Activated T-cell treated with anti-CD3 and anti-CD28 coated beads for 24 hours (primary cell): ENCODE measurements around the gene EIF4E2.

Source experiments
- DNase-seq: peaks from one replicate; pipeline ENCODE4 v3.0.0-alpha.2; 2020; ENCODE audit warnings: low read depth

Gene EIF4E2

GRCh38 chr2:232538671-232539070 is 11.8 kb upstream of the EIF4E2 start:
- DNase-seq: no peak

DNA sequence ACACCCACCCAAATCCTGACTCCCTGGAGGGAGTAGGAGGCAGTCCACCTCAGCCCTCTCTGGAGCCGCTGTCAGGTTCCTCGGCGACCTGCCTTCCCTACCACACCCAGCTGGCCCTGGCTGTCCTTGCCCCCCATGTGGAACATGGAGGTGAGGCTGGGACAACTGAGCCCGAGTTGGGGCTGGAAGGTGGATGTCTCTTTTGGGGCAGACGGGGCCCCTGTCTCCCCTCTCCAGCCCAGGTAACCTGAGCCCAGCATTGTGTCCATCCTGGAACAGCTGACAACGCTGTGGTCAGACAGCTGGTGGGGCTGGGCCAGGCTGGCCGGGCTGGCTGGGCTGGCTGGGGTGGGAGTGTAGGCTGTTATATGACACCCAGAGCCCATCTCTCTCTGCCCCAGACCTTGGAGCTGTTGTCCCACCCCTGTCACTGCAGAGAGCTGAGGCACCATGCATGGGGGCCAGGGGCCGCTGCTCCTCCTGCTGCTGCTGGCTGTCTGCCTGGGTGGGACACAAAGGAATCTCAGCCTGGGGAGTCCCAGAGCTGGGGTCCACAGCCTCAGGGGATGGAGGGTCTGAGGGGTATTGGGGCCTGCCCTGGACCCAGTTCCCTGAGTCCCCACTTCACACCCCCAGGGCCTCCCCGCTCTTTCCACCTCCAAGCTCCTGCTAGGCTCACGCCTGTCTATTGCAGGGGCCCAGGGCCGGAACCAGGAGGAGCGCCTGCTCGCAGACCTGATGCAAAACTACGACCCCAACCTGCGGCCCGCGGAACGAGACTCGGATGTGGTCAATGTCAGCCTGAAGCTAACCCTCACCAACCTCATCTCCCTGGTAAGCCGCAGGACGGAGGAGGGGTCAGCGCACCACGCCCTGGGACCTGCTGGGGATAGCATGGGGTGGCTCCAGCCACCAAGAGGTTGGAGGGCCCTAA is 10.9 kb upstream of the EIF4E2 start, which contains the start of gene CHRNG:
Gene CHRNG (plus strand): TSS at position 395 of the 934 bp plus-strand sequence. CDS start 56 bp downstream, at position 451.
- no peak for DNase-seq

DNA sequence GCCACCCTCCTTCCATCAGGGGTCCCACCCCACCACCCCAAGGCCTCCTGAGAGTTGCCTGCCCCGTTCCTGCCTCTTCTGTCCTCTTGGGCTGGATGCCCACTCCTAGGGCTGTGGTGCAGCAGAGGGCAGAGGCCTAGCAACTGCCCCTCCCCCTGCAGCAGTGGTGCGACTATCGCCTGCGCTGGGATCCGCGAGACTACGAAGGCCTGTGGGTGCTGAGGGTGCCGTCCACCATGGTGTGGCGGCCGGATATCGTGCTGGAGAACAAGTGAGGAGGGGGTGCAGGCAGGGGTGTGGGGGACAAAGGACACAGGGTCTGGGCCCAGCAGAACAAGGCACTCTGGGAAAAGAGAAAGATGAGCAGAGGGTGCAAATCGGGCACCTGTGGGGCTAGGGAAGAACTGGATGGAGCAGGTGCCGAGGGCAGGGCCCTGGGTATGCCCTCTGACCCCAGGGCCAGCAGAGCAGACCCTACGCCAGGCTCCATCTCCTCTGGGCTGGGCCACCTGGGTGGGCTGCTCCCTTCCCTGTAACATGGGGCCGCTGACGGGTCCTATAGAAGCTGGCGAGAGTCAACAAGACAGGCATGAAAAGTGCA is 9.9 kb upstream of the EIF4E2 start:
- DNase-seq: no peak

- DNase-seq: no peak
Measured at GRCh38 chr2:232541195-232541960, 9.1 kb upstream of the EIF4E2 start.

DNA sequence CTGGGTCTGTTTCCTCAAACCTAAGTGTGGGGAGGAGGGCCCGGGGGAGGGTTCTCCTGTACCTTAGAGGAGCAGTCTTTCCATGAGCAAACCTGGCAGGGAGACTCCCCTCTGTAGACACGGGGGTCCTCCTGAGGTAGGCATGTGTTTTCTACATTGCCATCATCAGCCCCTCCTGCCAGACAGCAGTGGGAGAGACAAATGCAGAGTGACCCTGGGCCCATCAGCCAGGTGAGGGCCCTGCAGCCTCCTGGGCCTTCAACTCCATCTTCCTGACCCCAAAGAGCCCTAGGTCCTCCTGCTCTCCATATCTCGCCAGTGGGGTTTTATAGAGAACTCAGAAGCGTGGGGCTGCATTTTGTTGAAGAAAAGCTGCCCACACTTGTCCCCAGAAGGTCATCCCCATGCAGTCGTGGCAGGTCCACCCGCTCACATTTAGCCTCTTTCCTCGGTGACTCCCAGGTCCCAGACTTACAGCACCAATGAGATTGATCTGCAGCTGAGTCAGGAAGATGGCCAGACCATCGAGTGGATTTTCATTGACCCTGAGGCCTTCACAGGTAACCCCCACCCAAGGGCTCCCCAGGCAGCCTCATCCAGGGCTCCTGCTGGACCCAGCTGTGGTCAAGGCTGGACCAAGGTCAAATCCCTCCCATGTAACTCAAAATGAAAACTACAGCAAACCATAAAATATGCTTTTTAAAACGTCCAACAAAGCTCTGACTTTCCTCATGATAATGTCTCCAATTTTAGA is 8.4 kb upstream of the EIF4E2 start:
- no peak for DNase-seq

GRCh38 chr2:232542715-232543467 is 7.6 kb upstream of the EIF4E2 start:
- no peak for DNase-seq

DNA sequence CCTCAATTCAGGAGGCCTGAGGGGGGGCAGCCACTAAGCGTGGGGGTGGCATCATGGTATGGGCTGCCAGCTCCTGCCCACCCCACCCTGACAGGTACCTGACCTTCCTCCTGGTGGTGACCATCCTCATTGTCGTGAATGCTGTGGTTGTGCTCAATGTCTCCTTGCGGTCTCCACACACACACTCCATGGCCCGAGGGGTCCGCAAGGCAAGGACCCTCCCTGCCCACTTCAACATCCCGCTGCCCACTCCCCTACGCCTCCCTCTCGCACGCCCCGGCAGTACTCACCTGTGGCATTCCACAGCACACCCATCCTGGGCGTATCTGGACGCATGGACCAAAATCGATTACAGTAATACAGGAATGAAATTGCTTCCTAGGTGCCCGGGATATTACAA is 7.0 kb upstream of the EIF4E2 start:
- no peak for DNase-seq

DNA sequence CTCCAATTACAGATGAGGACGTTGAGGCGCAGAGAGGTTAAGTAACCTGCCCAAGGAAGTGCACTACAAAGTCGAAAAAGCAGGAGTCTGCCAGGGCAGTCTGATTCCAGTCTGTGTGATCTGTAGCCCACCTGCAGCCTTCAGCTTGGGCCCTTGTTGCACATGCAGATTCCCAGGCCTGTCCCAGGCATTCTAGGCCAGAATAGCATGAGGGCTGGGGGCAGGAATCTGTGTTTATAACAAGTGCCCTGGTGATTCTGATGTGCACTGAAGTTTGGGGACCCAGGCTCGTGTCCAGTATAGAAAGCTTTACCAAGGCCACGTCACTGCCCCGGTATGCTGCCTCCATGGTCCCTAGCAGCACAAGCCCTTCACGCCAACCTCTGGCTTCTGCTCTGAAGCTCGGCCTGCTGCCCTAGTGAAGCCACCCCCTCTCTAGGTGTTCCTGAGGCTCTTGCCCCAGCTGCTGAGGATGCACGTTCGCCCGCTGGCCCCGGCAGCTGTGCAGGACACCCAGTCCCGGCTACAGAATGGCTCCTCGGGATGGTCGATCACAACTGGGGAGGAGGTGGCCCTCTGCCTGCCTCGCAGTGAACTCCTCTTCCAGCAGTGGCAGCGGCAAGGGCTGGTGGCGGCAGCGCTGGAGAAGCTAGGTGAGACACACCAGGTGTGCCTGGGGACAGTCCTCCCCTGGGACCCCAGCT is 6.4 kb upstream of the EIF4E2 start:
- no peak for DNase-seq

DNA sequence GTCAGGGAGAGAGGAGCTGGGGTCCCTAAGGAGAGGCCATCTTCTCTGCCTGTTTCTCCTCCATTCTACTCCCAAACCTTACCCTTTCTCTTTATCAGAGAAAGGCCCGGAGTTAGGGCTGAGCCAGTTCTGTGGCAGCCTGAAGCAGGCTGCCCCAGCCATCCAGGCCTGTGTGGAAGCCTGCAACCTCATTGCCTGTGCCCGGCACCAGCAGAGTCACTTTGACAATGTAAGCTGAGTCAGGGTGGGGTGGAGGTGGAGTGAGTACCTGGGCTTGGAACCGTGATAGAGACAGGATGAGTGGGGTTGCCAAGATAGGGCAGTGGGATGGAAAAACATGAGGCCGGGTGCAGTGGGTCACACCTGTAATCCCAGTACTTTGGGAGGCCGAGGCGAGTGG is 5.8 kb upstream of the EIF4E2 start:
- no peak for DNase-seq

- no peak for DNase-seq
Measured at GRCh38 chr2:232545511-232546375, 4.7 kb upstream of the EIF4E2 start.

GRCh38 chr2:232547991-232548390 is 2.5 kb upstream of the EIF4E2 start:
- DNase-seq: no peak

DNA sequence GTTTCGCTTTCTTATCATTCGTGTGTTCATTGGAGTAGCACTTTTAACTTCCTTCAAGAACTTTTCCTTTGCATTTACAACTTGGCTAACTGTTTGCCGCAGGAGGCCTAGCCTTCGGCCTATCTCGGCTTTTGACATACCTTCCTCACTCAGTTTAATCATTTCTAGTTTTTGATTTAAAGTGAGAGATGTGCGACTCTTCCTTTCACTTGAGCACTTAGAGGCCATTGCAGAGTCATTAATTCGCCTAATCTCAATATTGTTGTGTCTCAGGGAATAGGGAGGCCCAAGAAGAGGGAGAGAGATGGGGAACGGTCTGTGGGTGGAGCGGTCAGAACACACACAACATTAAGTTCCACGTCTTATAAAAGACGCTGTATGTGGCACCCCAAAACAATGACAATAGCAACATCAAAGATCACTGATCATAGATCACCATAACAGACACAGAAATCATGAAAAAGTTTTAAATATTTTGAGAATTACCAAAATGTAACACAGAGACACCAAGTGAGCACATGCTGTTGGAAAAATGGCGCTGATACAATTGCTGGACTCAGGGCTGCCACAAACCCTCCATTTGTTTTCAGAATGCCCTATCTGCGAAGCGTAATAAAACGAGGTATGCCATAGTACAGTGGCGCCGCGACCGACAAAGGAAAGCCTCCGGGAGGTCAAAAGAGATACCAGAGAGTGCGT is 685 bp upstream of the EIF4E2 start:
- no peak for DNase-seq

GRCh38 chr2:232551250-232551638 is 755 bp downstream of the EIF4E2 start:
- no peak for DNase-seq

GRCh38 chr2:232551776-232552175 is 1.3 kb downstream of the EIF4E2 start:
- no peak for DNase-seq

DNA sequence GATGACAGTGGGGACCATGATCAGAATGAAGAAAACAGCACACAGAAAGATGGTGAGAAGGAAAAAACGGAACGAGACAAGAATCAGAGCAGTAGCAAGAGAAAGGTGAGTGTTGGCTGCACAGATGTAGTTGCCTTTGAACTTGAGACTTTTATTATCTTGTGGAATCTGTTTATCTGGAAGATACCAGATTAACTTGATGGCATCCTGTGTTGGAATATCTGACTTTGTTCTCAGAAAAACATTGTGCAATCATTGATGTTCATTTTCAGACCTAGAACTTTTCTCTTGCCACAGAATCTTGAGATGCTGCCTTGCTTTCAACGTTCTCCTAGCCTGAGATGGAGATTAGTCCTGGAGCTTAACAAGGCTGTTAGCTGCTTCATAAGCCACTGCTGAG is 5.9 kb downstream of the EIF4E2 start:
- DNase-seq: no peak

GRCh38 chr2:232562515-232563151 is 12.1 kb downstream of the EIF4E2 start:
- no peak for DNase-seq

- no peak for DNase-seq
Measured at GRCh38 chr2:232563580-232563979, 13.1 kb downstream of the EIF4E2 start.

GRCh38 chr2:232567721-232568120 is 17.2 kb downstream of the EIF4E2 start:
- DNase-seq: no peak
